ENCODE results near the gene DAPK2. TPM values are rescaled to one million over a fixed set of nuclear protein-coding genes. Genes with fewer than 3 reads are reported as not detected.

DAPK2 gene
- total and polyA plus RNA-seq, 7 donors: 3.7 to 65.6 (median 44.3) TPM

- DNase-seq (no peak), ATAC-seq (no peak)
- Histone ChIP-seq H3K27ac (no peak overlapping the region), H3K27me3 (ENCODE audit: insufficient read depth in 3 of 3, low read length in 2 of 3) (no peaks in the 10 kb centered on the region), H3K4me1 (peaks cover 11% of the 10 kb centered on the region), H3K36me3 (ENCODE audit: insufficient read depth in 1 of 2, low read depth in 1 of 2) (no peaks in the 10 kb centered on the region), H3K4me3 (no peak overlapping the region), H3K9me3 (no peaks in the 10 kb centered on the region)
- TF ChIP-seq, protein P1, sequence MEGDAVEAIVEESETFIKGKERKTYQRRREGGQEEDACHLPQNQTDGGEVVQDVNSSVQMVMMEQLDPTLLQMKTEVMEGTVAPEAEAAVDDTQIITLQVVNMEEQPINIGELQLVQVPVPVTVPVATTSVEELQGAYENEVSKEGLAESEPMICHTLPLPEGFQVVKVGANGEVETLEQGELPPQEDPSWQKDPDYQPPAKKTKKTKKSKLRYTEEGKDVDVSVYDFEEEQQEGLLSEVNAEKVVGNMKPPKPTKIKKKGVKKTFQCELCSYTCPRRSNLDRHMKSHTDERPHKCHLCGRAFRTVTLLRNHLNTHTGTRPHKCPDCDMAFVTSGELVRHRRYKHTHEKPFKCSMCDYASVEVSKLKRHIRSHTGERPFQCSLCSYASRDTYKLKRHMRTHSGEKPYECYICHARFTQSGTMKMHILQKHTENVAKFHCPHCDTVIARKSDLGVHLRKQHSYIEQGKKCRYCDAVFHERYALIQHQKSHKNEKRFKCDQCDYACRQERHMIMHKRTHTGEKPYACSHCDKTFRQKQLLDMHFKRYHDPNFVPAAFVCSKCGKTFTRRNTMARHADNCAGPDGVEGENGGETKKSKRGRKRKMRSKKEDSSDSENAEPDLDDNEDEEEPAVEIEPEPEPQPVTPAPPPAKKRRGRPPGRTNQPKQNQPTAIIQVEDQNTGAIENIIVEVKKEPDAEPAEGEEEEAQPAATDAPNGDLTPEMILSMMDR (IDR thresholded peaks at IDR 0.05): no peak
- WGBS, 3 donors: 59 to 82% (median 70%) methylated on average over 9 of the region's 9 CpGs
- intact Hi-C loops (cut with DNase I): no loop called here
Observed at GRCh38 chr15:63876085-63876662, 170.1 kb downstream of the DAPK2 start.

- H3K27me3 ChIP-seq (ENCODE audit: insufficient read depth in 3 of 3, low read length in 2 of 3): no peaks in the 10 kb centered on the region
- no peaks in the 10 kb centered on the region for H3K36me3 ChIP-seq (ENCODE audit: insufficient read depth in 1 of 2, low read depth in 1 of 2)
- H3K9me3 ChIP-seq: no peaks in the 10 kb centered on the region
- TF ChIP-seq, protein P1 (IDR thresholded peaks at IDR 0.05): no peak
- DNase-seq (no peak), ATAC-seq (no peak)
- H3K4me3 ChIP-seq: no peak overlapping the region
- 64 to 79% (median 67%) methylated on average over 4 of the region's 4 CpGs for WGBS, 3 donors
- no peak overlapping the region for H3K27ac ChIP-seq
- intact Hi-C loops (cut with DNase I): no loop called here
- no peaks in the 10 kb centered on the region for H3K4me1 ChIP-seq
Observed at GRCh38 chr15:63874616-63875015, 171.7 kb downstream of the DAPK2 start.

DNA sequence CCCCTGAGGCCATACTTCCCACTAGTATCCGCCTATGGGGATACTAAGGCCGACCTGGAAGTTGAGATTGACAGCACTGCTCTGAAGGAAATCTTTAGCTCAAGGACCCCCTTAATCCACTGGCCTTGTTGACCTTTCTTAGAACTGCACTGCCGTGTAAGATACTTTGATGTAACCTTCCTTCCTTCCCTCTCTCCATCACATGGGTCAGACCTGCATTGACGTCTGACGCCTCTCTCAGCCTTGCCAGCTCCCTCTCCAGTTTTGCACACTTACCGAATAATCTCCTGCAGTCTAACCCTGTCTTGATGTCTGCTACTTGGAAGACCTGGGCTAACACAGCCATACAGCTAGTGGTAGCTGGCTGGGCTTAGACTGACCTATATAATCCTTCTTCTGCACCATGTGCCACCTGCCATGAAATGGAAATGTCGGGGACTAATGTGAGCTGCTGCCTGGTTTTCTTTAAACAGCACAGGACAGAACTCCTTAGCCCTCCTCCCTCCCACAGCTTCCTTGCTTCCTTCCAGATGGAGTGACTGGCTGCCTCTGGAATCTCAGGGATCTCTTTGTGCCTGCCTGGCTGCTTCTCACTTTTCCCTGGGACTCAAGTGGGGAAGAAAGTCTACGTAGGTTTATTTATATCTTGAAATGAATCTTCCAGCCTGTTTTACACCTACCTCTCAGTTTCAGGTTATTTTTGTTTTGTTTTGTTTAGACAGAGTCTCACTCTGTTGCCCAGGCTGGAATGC lies 173.3 kb downstream of the DAPK2 start:
- WGBS, 3 donors: 61 to 69% (median 66%) methylated on average over 8 of the region's 8 CpGs

DNA sequence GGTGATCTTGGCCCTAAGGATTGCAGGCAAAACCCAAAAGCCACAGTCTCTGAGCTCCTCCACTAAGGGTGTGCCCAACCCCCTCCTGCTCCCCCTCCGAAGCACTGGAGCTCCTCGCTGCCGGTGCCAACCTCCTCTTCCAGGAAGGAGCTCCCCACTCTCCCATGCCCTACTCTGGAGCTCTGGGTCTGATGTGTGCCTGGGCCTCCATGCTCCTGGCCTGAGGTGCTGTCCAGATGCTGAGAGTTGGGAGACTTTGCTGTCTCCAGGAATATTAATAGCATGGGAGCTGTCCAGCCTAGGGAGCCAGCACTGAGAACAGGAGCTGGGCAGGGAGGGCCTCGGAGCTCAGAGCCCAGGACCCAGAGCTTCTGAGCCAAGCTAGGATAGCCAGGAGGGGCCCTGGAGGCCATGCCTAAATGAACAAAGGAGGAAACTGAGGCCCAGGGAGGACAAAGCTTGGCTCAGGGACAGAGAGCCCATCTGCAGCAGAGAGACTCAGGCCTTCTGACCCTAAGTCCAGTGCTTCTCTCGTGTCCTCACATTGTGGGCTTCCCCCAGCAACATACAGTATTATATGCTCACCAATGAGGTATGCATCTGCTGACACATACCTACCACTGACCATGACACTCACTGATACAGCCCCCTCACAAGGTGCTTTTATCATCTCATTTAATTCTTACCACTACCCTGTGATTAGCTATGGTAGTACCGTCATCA lies 175.6 kb downstream of the DAPK2 start:
- peak; percentile 74 to 95 (median 87) for ATAC-seq
- no peaks in the 10 kb centered on the region for H3K9me3 ChIP-seq
- no peaks in the 10 kb centered on the region for H3K36me3 ChIP-seq (ENCODE audit: insufficient read depth in 1 of 2, low read depth in 1 of 2)
- H3K27me3 ChIP-seq (ENCODE audit: insufficient read depth in 3 of 3, low read length in 2 of 3): no peaks in the 10 kb centered on the region
- no peak overlapping the region for H3K27ac ChIP-seq
- peak; percentile 34 to 58 for DNase-seq
- H3K4me1 ChIP-seq: no peaks in the 10 kb centered on the region
- no peak overlapping the region for H3K4me3 ChIP-seq
- intact Hi-C loops (cut with DNase I): no loop called here
- TF ChIP-seq, protein P1 (IDR thresholded peaks at IDR 0.05): no peak
- 46 to 53% (median 48%) methylated on average over 6 of the region's 6 CpGs for WGBS, 3 donors

More for the DNA sequence above, 173.3 kb downstream of the DAPK2 start:
- DNase-seq (no peak), ATAC-seq (peak; percentile 25 to 81 (median 46))
- Histone ChIP-seq H3K4me3 (no peak overlapping the region), H3K4me1 (no peaks in the 10 kb centered on the region), H3K27me3 (ENCODE audit: insufficient read depth in 3 of 3, low read length in 2 of 3) (no peaks in the 10 kb centered on the region), H3K9me3 (no peaks in the 10 kb centered on the region), H3K36me3 (ENCODE audit: insufficient read depth in 1 of 2, low read depth in 1 of 2) (no peaks in the 10 kb centered on the region), H3K27ac (no peak overlapping the region)
- intact Hi-C loops (cut with DNase I): no loop called here
- TF ChIP-seq, protein P1 (IDR thresholded peaks at IDR 0.05): no peak
